Tibial artery (tissue), 4 donors: ENCODE measurements around the gene POLR2I.

Experiments
- DNase-seq, 2 donors: peaks; one replicate each; pipeline ENCODE4 v3.0.0-alpha.2; 2019
- H3K27ac ChIP-seq, 2 donors: fragments of 200-600 bp; sonication (generic) in 1 of 2; 1 replicate in 1 of 2; 2 replicates in 1 of 2; pipeline ENCODE4 v1.5.1; 2018 to 2019; ENCODE audit warnings: mild to moderate bottlenecking in 1 of 2
- H3K27me3 ChIP-seq, 2 donors: fragments of 200-600 bp; sonication (generic) in 1 of 2; one replicate each; pipeline versions ENCODE4 v1.5.1 to v1.6.0; 2016 to 2019
- H3K36me3 ChIP-seq, 3 donors: fragments of 200-600 bp; sonication (generic) in 2 of 3; one replicate each; pipeline ENCODE4 v1.5.1; 2016 to 2019; ENCODE audit warnings: mild to moderate bottlenecking in 2 of 3
- H3K4me1 ChIP-seq, 4 donors: fragments of 200-600 bp; sonication (generic) in 2 of 4; 1 replicate in 3 of 4; 2 replicates in 1 of 4; pipeline ENCODE4 v1.5.1; 2016 to 2019
- H3K4me3 ChIP-seq, 2 donors: fragments of 200-600 bp; sonication (generic) in 1 of 2; 1 replicate in 1 of 2; 2 replicates in 1 of 2; pipeline ENCODE4 v1.5.1; 2018 to 2019; ENCODE audit warnings: mild to moderate bottlenecking in 2 of 2
- H3K9me3 ChIP-seq, 3 donors: fragments of 200-600 bp; sonication (generic) in 1 of 3; one replicate each; pipeline ENCODE4 v1.5.1; 2016 to 2019
- CTCF ChIP-seq, 2 experiments: fragments of 200-600 bp in 1 of 2; fragments of 450-650 bp in 1 of 2; IDR thresholded peaks; one replicate each; pipeline ENCODE4 v1.5.1; 2017 to 2019; ENCODE audit warnings: antibody characterized with exemption in 2 of 2, mild to moderate bottlenecking in 1 of 2, moderate library complexity in 1 of 2
- intact Hi-C: fragments of 100-400 bp; cut with DNase I; formaldehyde crosslinking; loops from one replicate; pipeline ENCODE4 v1.15.0; 2023; ENCODE audit warnings: low total_unique reads

Gene POLR2I

DNA sequence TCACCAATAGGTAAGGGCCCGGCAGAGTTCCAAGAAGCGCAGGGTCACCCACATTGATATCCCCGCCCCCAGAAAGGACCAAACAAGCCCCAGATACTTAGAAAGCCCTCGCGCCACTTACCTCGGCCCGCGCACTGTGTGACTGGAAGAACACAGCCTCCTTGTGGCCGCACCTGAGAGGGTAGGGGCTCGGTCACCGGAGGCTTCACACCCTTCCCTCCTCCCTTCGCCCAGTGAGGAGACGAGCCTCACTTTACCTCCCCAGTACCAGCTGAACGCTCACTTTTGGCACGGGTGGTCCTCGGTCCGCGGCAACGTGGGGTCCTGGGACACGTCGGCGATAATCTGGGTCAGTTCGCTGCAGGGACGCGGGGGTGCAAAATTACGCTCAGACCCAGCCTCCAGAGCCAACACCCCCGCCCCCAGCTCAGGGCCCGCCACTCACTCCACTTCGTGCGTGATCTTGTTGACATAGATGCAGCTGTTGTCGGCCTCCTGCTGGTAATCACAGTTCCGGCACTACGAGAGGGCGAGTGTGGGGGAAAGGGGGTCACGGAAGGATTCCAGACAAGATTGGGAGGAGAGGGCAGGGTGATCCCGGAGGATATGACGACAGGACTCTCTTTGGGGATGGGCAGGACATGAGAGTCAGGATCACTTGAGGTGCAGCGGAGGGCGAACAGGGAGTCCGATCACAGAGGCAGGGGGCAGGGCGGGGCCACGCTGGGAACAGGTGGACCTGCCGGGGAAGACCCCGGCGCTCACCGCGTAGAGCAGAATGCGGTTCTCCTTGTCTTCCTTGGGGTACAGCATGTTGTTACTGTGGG, 568 bp downstream of the POLR2I start:
- peak overlapping the region; percentile 60 to 83 for H3K4me3 ChIP-seq
- no peaks in the 10 kb centered on the region for H3K9me3 ChIP-seq
- peaks cover 0 to 26% (median 22%) of the 10 kb centered on the region in 4 donors for H3K4me1 ChIP-seq
- peak overlapping the region; percentile 82 to 86 for H3K27ac ChIP-seq
- no peaks in the 10 kb centered on the region for H3K27me3 ChIP-seq
- H3K36me3 ChIP-seq, result peaks cover 7 to 49% (median 29%) of the 10 kb centered on the region in 3 donors
- DNase-seq, result peak; percentile 32 to 81
- intact Hi-C loops, result no loop called here
- no peak for TF ChIP-seq CTCF (IDR thresholded peaks at IDR 0.05)

DNA sequence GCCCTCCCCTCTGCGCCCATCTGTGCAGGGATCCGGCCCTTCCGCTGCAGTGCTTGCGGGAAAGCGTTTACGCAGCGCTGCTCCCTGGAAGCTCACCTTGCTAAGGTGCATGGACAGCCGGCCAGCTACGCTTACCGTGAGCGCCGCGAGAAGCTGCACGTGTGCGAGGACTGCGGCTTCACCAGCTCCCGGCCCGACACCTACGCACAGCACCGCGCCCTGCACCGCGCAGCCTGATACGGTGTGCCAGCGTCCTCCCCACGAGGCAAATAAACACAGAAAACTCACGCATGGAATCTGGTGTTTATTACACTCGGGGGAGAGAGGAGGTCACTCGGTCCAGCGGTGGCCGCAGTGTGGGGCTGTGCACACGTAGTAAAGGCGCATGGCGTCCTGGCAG, 1.2 kb downstream of the POLR2I start:
- Histone ChIP-seq H3K27me3 (no peaks in the 10 kb centered on the region), H3K4me1 (peaks cover 0 to 26% (median 22%) of the 10 kb centered on the region in 4 donors), H3K9me3 (no peaks in the 10 kb centered on the region), H3K36me3 (peaks cover 7 to 43% (median 26%) of the 10 kb centered on the region in 3 donors), H3K27ac (no peak overlapping the region), H3K4me3 (peak overlapping the region; percentile 60 to 83)
- DNase-seq, result no peak
- TF ChIP-seq CTCF (IDR thresholded peaks at IDR 0.05), result no peak
- intact Hi-C loops, result no loop called here

DNA sequence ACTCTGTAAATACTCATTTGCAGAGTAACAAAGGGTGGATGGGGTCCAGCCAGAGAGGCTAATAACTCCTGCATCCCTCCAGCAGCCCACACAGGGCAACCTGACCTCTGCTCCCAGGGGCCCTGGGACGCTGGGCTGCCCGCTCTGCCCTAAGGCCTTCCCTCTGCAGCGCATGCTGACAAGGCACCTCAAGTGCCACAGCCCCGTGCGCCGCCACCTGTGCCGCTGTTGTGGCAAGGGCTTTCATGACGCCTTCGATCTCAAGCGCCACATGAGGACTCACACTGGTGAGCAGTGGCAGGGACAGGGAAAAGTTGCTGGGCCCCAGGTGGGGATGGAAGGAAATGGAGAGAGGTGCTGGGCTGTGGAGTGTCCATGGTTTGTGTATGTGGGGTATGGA, 2.0 kb downstream of the POLR2I start:
- Histone ChIP-seq H3K9me3 (no peaks in the 10 kb centered on the region), H3K36me3 (peaks cover under 1 to 42% (median 32%) of the 10 kb centered on the region in 3 donors), H3K4me1 (peaks cover 0 to 26% (median 22%) of the 10 kb centered on the region in 4 donors), H3K27ac (no peak overlapping the region), H3K27me3 (no peaks in the 10 kb centered on the region), H3K4me3 (no peak overlapping the region)
- intact Hi-C loops, result no loop called here
- TF ChIP-seq CTCF (IDR thresholded peaks at IDR 0.05), result no peak
- DNase-seq, result no peak

- no peak for DNase-seq
- no peak overlapping the region for H3K4me3 ChIP-seq
- no peaks in the 10 kb centered on the region for H3K9me3 ChIP-seq
- no peaks in the 10 kb centered on the region for H3K27me3 ChIP-seq
- intact Hi-C loops, result no loop called here
- no peak overlapping the region for H3K27ac ChIP-seq
- peaks cover 0 to 55% (median 32%) of the 10 kb centered on the region in 3 donors for H3K36me3 ChIP-seq
- peaks cover 0 to 18% (median 15%) of the 10 kb centered on the region in 4 donors for H3K4me1 ChIP-seq
- no peak for TF ChIP-seq CTCF (IDR thresholded peaks at IDR 0.05)
Observed at GRCh38 chr19:36111200-36111539, 3.5 kb downstream of the POLR2I start.

- H3K36me3 ChIP-seq, result peaks cover 0 to 61% (median 32%) of the 10 kb centered on the region in 3 donors
- H3K27me3 ChIP-seq, result no peaks in the 10 kb centered on the region
- peaks cover 0 to 13% (median 10%) of the 10 kb centered on the region in 4 donors for H3K4me1 ChIP-seq
- no peak for TF ChIP-seq CTCF (IDR thresholded peaks at IDR 0.05)
- no peak within 1 kb of the TSS for H3K4me3 ChIP-seq
- H3K9me3 ChIP-seq, result no peaks in the 10 kb centered on the region
- H3K27ac ChIP-seq, result no peak within 1 kb of the TSS
- intact Hi-C loops, result no loop called here
- no peak for DNase-seq
Observed at GRCh38 chr19:36110487-36111199, 4.0 kb downstream of the POLR2I start, which contains the start of gene OVOL3. Gene OVOL3 (plus strand): TSS chr19:36111143. CDS start chr19:36111203, 60 bp downstream.
